Liver (tissue), 9 donors: ENCODE data around the gene IL21R. TPM values are rescaled to one million over a fixed set of nuclear protein-coding genes. Genes with fewer than 3 reads are reported as not detected.

Source experiments
- DNase-seq: peaks from one replicate; pipeline ENCODE4 v3.0.0-alpha.2; 2017; ENCODE audit warnings: low spot score
- H3K27ac ChIP-seq, 2 donors: one replicate each; pipeline ENCODE4 v1.7.0; 2013; ENCODE audit warnings: inconsistent platforms in 2 of 2, low read length in 2 of 2, control low read depth in 1 of 2, low read depth in 1 of 2, mild to moderate bottlenecking in 1 of 2
- H3K27me3 ChIP-seq, 4 donors: one replicate each; pipeline versions ENCODE4 v1.6.1 to v1.7.0; 2013; ENCODE audit warnings: low read length in 3 of 4, inconsistent platforms in 1 of 4, mild to moderate bottlenecking in 1 of 4, moderate library complexity in 1 of 4; ENCODE audit not compliant: control insufficient read depth in 4 of 4, insufficient read depth in 4 of 4
- H3K36me3 ChIP-seq, 4 donors: one replicate each; pipeline versions ENCODE4 v1.6.1 to v1.7.0; 2013; ENCODE audit warnings: low read length in 3 of 4, mild to moderate bottlenecking in 3 of 4, low read depth in 1 of 4, moderate library complexity in 1 of 4; ENCODE audit not compliant: control insufficient read depth in 4 of 4, insufficient read depth in 3 of 4
- H3K4me1 ChIP-seq, 4 donors: one replicate each; pipeline versions ENCODE4 v1.6.1 to v1.7.0; 2013; ENCODE audit warnings: low read length in 3 of 4, mild to moderate bottlenecking in 3 of 4, moderate library complexity in 1 of 4; ENCODE audit not compliant: control insufficient read depth in 4 of 4, insufficient read depth in 4 of 4
- H3K4me3 ChIP-seq, 3 donors: one replicate each; pipeline versions ENCODE4 v1.6.1 to v1.7.0; 2013; ENCODE audit warnings: low read length in 3 of 3, control low read depth in 1 of 3, low read depth in 1 of 3, mild to moderate bottlenecking in 1 of 3
- H3K9ac ChIP-seq, 2 donors: one replicate each; pipeline ENCODE4 v1.7.0; 2013; ENCODE audit warnings: low read length in 2 of 2, mild to moderate bottlenecking in 2 of 2, moderate library complexity in 2 of 2, control low read depth in 1 of 2, low read depth in 1 of 2
- H3K9me3 ChIP-seq, 4 donors: one replicate each; pipeline versions ENCODE4 v1.6.1 to v1.7.0; 2013; ENCODE audit warnings: low read length in 3 of 4; ENCODE audit not compliant: control insufficient read depth in 4 of 4
- CTCF ChIP-seq: fragments of 150-350 bp; IDR thresholded peaks from 2 replicates; pipeline ENCODE4 v1.5.1; 2017; ENCODE audit warnings: improper control_type of control experiment, low read depth, low read length; ENCODE audit not compliant: missing input control
- EGR1 ChIP-seq, 2 donors: IDR thresholded peaks; 2 replicates each; pipeline ENCODE4 v1.6.1; 2016 to 2018; ENCODE audit warnings: antibody characterized with exemption in 2 of 2, low read depth in 2 of 2
- FOXA2 ChIP-seq: IDR thresholded peaks from 2 replicates; pipeline ENCODE4 v1.6.1; 2016; ENCODE audit warnings: antibody characterized with exemption
- HNF4A ChIP-seq, 2 donors: conservative IDR thresholded peaks; 2 replicates each; pipeline ENCODE4 v1.6.1; 2016; ENCODE audit warnings: antibody characterized with exemption in 2 of 2, mild to moderate bottlenecking in 2 of 2
- HNF4G ChIP-seq: IDR thresholded peaks from 2 replicates; pipeline ENCODE4 v1.6.1; 2016; ENCODE audit warnings: antibody characterized with exemption
- RAD21 ChIP-seq, 2 donors: IDR thresholded peaks; 2 replicates each; pipeline ENCODE4 v1.6.1; 2016; ENCODE audit warnings: antibody characterized with exemption in 2 of 2, mild to moderate bottlenecking in 2 of 2
- RXRA ChIP-seq, 2 donors: IDR thresholded peaks; 2 replicates each; pipeline ENCODE4 v1.6.1; 2017 to 2018; ENCODE audit warnings: antibody characterized with exemption in 2 of 2, mild to moderate bottlenecking in 1 of 2
- SP1 ChIP-seq: IDR thresholded peaks from 2 replicates; pipeline ENCODE4 v1.6.1; 2018; ENCODE audit warnings: antibody characterized with exemption, mild to moderate bottlenecking
- TAF1 ChIP-seq: conservative IDR thresholded peaks from 2 replicates; pipeline ENCODE4 v1.6.1; 2016; ENCODE audit warnings: antibody characterized with exemption, mild to moderate bottlenecking
- YY1 ChIP-seq: IDR thresholded peaks from 2 replicates; pipeline ENCODE4 v1.6.1; 2016; ENCODE audit warnings: antibody characterized with exemption, mild to moderate bottlenecking
- WGBS: extraction: QIAGEN DNeasy Blood & Tissue Kit; methylation state at CpG from one replicate; pipeline ENCODE4 v1.1.7; 2013; 5-methylcytosine and 5-hydroxymethylcytosine counted together
- polyA plus RNA-seq, 2 donors: library from polyadenylated mRNA; stranded (reverse) in 1 of 2; unstranded in 1 of 2; fragments of 200-250 nt in 1 of 2; fragments of >200 nt in 1 of 2; fragmentation: Nextera tagmentation in 1 of 2; extraction: Ambion mirVana in 1 of 2; gene quantifications; one replicate each; pipeline versions ENCODE4 v1.2.1 to v1.2.3, GENCODE V29; 2013 to 2015
- total RNA-seq, 2 donors: library from RNA; depleted of rRNA; stranded (reverse); fragments of >200 nt; gene quantifications; one replicate each; pipeline ENCODE4 v1.2.3, GENCODE V29; 2014
- TF ChIP-seq, protein P1 (sequence below): IDR thresholded peaks from 2 replicates; pipeline ENCODE4 v1.6.1; 2016; ENCODE audit warnings: antibody characterized with exemption, mild to moderate bottlenecking
- TF ChIP-seq, protein P2 (sequence below): IDR thresholded peaks from 2 replicates; pipeline ENCODE4 v1.6.1; 2016; ENCODE audit warnings: antibody characterized with exemption
- TF ChIP-seq, protein P3 (sequence below): IDR thresholded peaks from 2 replicates; pipeline ENCODE4 v1.6.1; 2016; ENCODE audit warnings: antibody characterized with exemption
- donor health status: healthy.
- donor health status: healthy.
- donor health status: healthy.
- donor health status: healthy.
- donor health status: healthy.

The IL21R gene
- total and polyA plus RNA-seq, 4 donors = 0.19 to 0.84 (median 0.39) TPM

- no peak overlapping the region for H3K9ac ChIP-seq
- H3K9me3 ChIP-seq = no peaks in the 10 kb centered on the region
- no peak overlapping the region for H3K4me3 ChIP-seq
- H3K27me3 ChIP-seq = no peaks in the 10 kb centered on the region
- H3K4me1 ChIP-seq = no peaks in the 10 kb centered on the region
- TF ChIP-seq CTCF (peak; percentile 29), HNF4G (no peak), HNF4A (conservative IDR thresholded peaks at IDR 0.05) (no peak), RAD21 (IDR thresholded peaks at IDR 0.05) (peak; percentile 58 to 75)
- H3K27ac ChIP-seq = peak overlapping the region; percentile 4 to 19
- WGBS = 32% methylated on average over 9 of the region's 9 CpGs
- DNase-seq = peak; percentile 48
- no peaks in the 10 kb centered on the region for H3K36me3 ChIP-seq
Observed at GRCh38 chr16:27374804-27375425, 27.1 kb upstream of the IL21R start.

- WGBS = 68% methylated on average over 4 of the region's 4 CpGs
- no peak overlapping the region for H3K4me3 ChIP-seq
- no peaks in the 10 kb centered on the region for H3K36me3 ChIP-seq
- no peak overlapping the region for H3K27ac ChIP-seq
- no peaks in the 10 kb centered on the region for H3K4me1 ChIP-seq
- no peaks in the 10 kb centered on the region for H3K9me3 ChIP-seq
- TF ChIP-seq, protein P1, sequence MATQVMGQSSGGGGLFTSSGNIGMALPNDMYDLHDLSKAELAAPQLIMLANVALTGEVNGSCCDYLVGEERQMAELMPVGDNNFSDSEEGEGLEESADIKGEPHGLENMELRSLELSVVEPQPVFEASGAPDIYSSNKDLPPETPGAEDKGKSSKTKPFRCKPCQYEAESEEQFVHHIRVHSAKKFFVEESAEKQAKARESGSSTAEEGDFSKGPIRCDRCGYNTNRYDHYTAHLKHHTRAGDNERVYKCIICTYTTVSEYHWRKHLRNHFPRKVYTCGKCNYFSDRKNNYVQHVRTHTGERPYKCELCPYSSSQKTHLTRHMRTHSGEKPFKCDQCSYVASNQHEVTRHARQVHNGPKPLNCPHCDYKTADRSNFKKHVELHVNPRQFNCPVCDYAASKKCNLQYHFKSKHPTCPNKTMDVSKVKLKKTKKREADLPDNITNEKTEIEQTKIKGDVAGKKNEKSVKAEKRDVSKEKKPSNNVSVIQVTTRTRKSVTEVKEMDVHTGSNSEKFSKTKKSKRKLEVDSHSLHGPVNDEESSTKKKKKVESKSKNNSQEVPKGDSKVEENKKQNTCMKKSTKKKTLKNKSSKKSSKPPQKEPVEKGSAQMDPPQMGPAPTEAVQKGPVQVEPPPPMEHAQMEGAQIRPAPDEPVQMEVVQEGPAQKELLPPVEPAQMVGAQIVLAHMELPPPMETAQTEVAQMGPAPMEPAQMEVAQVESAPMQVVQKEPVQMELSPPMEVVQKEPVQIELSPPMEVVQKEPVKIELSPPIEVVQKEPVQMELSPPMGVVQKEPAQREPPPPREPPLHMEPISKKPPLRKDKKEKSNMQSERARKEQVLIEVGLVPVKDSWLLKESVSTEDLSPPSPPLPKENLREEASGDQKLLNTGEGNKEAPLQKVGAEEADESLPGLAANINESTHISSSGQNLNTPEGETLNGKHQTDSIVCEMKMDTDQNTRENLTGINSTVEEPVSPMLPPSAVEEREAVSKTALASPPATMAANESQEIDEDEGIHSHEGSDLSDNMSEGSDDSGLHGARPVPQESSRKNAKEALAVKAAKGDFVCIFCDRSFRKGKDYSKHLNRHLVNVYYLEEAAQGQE = no peak
- no peak for TF ChIP-seq YY1
- no peak for TF ChIP-seq HNF4A (conservative IDR thresholded peaks at IDR 0.05)
- TF ChIP-seq FOXA2 = no peak
- no peak for TF ChIP-seq TAF1
- TF ChIP-seq, protein P2, sequence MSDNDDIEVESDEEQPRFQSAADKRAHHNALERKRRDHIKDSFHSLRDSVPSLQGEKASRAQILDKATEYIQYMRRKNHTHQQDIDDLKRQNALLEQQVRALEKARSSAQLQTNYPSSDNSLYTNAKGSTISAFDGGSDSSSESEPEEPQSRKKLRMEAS = no peak
- no peak for TF ChIP-seq SP1
- TF ChIP-seq HNF4G = no peak
- TF ChIP-seq RXRA (IDR thresholded peaks at IDR 0.05) = no peak
- TF ChIP-seq EGR1 (IDR thresholded peaks at IDR 0.05; ENCODE audit: low read depth in 2 of 2) = no peak
- TF ChIP-seq, protein P3, sequence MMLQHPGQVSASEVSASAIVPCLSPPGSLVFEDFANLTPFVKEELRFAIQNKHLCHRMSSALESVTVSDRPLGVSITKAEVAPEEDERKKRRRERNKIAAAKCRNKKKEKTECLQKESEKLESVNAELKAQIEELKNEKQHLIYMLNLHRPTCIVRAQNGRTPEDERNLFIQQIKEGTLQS = no peak
- H3K9ac ChIP-seq = no peak overlapping the region
- no peaks in the 10 kb centered on the region for H3K27me3 ChIP-seq
- DNase-seq = no peak
Observed at GRCh38 chr16:27377666-27378485, 24.1 kb upstream of the IL21R start.
